ENCODE data around the gene PAX8.

PAX8 gene

DNA sequence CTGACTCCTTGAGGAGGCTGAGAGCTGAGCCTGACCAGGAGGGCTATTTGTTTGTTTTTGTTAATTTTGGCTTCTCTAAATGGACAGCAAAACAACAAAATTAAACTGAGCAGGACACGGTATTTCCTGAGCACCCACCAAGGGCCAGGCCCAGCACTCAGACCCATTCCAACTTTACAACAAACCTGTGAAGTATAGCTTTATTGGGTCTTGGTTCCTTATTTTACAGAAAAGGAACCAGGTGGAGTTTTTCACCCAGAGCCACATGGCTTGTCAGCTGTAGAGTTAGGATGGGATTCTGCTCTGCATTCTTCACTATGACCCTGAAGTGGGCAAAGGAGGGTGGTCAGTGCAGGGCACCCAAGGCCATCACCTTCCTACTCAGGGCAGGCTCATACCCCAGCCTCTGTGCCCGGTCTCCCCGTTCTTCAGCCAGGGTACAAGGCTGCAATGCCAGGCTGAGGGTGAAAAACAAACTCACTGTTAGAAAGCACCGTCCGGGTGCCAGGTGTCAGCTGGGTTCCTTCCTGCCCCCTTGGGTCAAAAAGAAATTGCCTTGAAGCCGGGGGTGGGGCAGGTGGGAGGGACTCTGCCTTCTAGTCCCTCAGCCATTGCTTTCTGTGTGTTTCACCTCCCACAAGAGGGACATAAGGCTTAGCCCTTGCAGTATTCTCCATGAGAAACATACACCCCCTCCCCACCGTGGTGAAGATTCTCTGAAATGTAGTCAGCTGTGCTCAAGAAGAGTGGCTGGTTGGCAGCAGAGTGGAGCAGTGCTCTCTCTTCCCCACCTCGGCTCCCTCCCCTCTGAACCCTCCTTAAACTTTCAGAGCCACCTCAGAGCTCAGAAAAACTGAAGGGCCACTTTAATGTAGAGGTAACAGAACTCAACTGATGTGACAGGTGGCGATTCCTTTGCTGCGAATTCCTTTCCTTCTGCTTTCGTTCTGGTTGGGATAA is 102.7 kb downstream of the PAX8 start:
- FAIRE-seq (peak; percentile 59), DNase-seq (ENCODE audit: extremely low spot score, insufficient read length, low read depth) (no peak)

DNA sequence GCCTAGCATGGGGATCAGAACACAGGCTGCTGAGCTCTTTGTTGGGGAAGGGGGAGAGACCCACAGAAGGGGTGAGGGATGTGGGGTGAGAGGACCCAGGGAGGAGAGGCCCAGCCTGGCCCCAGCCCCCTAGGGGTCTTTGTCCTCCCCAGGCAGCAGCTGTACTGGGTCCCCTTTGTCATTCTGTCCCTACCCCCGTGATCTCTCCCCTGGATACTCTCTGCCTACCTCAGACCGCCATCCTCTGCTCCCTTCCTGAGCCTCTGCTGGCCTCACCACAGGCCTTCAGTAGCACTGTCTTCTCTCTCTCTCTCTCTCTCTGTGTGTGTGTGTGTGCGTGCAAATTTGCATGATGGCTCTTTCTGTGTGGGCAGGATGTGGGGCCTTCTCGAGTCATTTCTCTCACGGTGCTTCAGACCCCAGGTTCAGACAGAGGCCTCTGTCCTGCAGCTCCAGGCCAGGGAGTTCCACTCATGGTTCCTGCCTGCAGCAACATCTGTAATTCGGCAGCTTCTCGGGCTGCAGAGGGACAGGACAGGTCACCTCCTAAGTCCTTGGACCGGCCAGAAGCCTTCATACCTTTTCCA is 103.6 kb downstream of the PAX8 start:
- DNase-seq (ENCODE audit: extremely low spot score, insufficient read length, low read depth) (peak; percentile 84), FAIRE-seq (peak; percentile 96)

DNA sequence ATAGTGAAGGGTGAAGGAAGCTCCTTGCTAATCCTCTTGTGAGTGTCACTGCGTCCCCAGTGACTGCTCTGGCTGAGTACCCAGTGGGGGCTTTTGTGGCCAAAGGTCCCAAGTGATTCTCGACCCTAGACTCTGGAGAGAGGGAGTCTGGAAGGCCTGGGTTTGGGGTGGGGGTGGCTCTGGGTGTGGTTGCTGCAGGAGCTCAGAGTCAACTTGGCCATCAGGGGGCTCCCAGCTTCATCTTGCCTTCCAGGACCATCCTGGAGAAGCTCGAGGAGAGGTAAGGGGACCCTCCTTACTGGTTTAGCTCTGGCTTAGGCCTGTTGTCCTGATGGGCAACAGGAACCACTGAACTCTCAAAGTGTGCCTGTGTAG is 104.4 kb downstream of the PAX8 start:
- peak; percentile 15 for FAIRE-seq
- DNase-seq (ENCODE audit: extremely low spot score, insufficient read length, low read depth), result no peak

DNA sequence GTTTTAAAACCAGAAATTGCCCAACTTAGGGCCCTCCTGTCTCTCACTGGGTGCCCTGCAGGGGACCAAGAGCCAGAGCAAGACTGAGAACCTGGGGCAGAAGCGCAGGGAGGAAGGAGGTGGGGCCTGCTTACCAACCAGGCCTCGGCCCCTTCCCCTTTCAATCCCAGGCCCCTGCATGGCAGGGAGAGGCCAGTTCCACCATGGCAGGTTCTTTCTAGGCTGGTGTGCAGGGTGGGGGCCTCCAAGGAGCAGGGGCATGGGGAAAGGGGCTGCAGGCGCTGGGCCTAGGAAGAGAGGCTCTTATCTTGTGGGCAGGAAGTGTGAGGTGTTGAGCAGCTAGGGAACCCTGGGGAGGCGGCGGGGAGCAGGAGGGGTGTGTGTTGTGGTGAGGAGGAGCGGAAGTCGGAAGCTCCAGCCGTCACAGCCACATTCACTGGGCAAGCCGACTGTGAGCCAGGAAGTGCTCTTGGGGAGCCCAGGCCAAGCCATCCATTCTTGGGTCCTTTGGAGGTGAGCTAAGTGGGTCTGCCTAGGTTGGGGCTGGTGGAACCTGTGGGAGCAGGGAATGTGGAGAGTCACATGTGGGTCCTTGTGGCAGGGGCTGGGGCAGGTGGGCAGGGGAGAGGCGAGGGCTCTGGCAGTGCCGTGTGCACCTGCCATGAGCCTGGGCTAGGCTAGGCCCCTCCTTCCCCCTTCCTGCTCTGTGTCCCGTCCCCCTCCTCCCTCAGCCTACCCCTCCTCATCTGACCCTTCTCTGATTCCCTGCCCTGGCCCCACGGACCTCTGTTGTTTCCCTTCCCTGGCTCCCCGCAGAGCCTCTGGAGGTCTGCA is 105.0 kb downstream of the PAX8 start, which contains the start of gene PSD4:
TSS of gene PSD4 (plus strand) at position 430 of the 834 bp plus-strand sequence. CDS start 8,486 bp downstream, outside the sequence.
- peak; percentile 80 for DNase-seq (ENCODE audit: extremely low spot score, insufficient read length, low read depth)

DNA sequence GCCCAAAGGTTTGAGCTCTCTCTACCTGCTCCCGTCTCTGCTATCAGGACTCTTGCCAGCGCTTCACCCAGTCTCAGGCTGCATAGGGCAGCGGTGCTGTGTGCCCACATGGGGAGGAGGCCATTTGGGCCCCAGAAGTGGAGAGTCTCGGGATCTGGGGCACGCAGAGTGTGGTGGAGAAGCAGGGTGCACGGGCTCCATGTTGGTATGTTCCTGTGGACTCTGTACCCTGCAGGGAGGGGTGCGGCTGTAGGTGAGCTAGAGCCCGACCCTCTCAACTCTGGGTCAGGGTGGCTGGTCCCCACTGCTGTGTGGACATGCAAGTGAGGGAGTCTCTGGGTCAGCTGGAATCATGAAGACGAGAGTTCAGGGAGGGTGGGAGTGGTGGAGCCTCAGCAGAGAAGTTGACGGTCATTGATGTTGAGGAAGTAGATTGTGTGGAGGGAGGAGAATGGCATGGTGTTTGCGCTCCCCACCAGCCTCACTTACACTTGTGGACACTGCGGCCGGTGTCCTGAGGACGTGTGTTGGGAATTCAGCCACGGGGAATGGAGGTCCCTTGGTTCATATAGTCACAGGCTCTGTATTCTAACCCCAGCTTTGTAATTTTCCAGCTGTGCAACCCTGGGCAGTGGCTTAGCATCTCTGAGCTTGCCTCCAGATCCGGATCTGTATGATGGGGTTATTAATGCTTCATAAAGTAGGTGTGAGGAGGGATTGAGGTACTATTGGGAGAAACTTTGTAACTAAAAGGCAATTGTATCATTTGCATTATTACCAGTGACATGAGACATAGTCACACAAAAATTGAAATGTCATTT is 105.8 kb downstream of the PAX8 start:
- DNase-seq (ENCODE audit: extremely low spot score, insufficient read length, low read depth) (no peak), FAIRE-seq (no peak)

More for the DNA sequence above, 105.0 kb downstream of the PAX8 start, which contains the start of gene PSD4:
- FAIRE-seq, result peak; percentile 88

DNA sequence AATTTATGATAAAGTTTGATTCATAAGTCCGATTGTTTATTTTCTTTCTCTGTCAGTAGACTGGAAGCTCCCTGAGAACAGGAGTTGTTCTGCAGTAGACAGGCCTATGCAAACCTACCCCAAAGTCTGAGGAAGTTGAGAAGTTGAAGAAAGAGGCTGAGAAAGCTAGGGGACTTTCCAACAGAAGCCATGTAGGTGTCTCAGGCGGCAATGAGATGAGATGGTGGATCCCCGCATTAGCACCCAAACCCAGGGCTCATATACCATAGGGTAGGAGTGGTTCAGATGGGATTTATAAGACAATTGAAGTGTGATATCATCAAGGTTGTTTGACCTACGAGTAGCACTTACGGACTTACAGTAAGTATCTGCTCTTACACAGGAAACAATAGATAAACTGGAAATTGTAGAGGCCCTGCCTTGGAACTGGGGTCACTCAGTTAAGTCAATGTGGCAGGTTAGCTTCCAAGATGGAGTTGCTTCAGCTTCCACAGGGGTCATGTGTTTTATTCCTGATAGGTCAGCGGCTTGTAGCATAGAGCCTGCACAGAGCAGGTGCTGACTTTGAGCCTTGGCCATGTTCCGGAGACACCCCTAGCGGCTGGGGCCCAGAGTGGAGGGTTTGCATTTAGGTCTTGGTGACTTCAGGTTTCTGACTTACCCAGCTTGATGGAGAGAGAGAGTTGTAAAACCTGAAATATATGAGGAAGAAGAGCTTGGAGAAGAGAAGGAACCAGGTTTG is 107.2 kb downstream of the PAX8 start:
- DNase-seq (ENCODE audit: extremely low spot score, insufficient read length, low read depth) (no peak), FAIRE-seq (no peak)

DNA sequence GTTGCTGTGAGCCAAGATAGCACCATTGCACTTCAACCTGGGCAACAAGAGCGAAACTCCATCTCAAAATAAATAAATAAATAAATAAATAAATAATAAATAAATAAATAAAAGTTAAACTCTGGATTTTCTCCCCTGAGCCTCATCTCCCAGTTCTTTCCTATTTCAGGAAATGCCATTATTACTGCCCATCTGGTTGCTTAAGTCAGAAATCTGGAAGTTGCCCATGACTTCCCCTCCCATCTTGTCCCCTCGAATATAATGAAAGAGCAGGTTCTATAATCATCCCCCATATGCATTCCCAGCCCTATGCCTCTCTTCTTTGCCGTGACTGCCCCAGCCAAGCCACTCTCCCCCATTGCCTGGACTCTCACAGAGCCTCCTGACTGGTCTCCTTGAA is 109.1 kb downstream of the PAX8 start:
- FAIRE-seq (no peak), DNase-seq (ENCODE audit: extremely low spot score, insufficient read length, low read depth) (no peak)

DNA sequence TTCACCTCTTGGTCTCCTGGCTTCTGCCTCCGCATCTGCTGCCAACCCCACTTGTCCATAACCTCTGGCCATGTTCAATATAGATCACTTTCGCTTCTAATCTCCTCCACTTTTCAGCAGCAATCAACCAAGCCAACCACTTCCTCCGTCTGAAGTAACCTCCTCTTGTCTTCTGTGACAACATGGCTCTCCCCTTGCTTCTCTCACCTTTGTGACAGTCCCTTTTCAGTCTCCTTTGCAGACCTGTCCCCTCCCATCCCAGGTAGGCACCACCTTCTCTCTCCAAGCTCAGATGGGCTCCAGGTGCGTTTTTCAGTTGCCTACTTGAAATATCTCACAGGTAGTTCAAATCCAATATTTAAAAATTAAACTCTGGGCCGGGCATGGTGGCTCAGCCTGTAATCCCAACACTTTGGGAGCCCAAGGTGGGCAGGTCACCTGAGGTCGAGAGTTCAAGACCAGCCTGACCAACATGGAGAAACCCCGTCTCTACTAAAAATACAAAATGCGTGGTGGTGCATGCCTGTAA is 109.7 kb downstream of the PAX8 start:
- DNase-seq (ENCODE audit: extremely low spot score, insufficient read length, low read depth), result no peak
- peak; percentile 77 for FAIRE-seq

DNA sequence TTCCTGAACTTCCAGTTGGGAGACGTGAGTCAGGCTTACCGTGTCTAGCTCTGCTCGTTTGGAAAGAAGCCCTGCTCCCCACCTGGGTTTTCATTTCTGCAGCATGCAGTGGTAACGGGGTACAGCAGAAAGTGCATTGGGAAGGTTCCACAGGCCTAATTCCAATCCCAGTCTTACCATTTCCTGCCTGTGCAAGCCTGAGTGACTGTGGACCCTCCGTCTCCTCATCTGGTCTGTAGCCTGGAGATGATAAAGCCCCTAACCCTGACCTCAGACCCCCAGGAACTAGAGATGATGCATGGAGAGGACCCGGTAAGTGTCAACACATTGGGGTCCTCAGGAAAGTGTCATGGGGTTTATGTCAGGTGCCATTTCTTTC is 110.8 kb downstream of the PAX8 start:
- no peak for FAIRE-seq

DNA sequence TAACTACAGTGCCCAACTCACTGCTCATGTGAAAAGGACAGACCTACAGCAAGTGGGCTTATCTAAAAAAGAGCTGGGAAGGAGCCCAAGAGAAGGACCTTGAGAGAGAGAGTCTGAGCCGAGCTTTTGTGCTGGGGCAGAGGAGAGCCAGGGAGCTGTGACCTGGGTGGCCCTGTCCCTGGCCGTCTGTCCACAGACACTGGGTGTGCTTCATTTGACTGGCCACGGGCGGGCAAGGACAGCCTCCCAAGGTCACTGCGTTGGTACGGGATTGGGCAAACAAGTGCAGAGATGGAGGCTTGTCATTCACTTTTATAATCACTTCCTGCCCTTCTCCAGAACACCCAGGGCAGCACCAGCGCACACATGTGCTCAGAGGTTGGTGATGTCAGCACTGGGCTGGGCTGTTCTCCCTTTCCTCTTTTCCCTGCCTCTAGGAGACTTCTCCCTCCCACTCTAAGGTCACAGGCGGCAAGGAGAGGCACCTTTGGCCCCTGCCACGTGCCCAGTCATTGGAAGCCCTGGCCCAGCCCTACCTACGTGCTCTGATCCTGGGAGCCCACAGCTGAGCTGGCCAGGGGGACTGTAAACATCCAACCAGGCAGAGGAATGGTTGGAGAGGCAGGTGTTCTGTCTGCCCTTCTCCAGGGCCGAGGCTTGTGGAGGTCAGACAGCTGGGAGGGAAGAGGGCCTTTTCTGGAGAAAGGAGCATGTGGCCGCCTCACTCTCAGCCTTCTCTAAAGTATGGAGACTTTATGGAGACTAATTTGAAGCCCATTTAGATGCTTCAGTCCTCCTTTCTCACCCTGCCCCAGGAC is 111.4 kb downstream of the PAX8 start:
- FAIRE-seq (no peak), DNase-seq (ENCODE audit: extremely low spot score, insufficient read length, low read depth) (no peak)

More for the DNA sequence above, 110.8 kb downstream of the PAX8 start:
- no peak for DNase-seq (ENCODE audit: extremely low spot score, insufficient read length, low read depth)

DNA sequence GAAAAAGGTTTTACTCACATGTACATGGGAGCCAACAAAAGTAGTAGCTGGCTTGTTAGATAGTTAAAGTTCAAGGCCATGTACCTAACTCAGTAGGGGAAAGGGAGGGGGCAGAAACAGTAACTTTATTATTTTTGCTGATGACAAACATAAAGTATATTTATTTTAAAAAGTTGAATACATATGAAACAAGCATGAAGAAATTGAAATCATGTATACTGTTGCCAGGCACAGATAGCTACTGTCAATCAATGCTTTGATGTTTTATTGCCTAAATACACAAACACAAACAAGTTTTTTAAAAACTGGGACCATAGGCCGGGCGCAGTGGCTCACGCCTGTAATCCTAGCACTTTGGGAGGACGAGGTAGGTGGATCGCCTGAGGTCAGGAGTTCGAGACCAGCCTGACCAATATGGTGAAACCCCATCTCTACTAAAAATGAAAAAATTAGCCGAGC is 112.5 kb downstream of the PAX8 start:
- DNase-seq (ENCODE audit: extremely low spot score, insufficient read length, low read depth) (no peak), FAIRE-seq (no peak)

Data from GM18507 (cell line).